Stomach (tissue), 4 donors: Measurements from ENCODE around the gene CDNF.

Experiments
- CTCF ChIP-seq, 7 experiments: fragments of 450-650 bp in 4 of 7; fragments of 200-600 bp in 3 of 7; sonication (generic) in 3 of 7; IDR thresholded peaks; one replicate each; pipeline ENCODE4 v1.5.1; 2016 to 2019; ENCODE audit warnings: antibody characterized with exemption in 7 of 7, control low read depth in 2 of 7, mild to moderate bottlenecking in 1 of 7
- POLR2A ChIP-seq, 4 donors: fragments of 450-650 bp; IDR thresholded peaks; one replicate each; pipeline ENCODE4 v1.6.1; 2016; ENCODE audit warnings: antibody characterized with exemption in 4 of 4, control low read depth in 2 of 4, mild to moderate bottlenecking in 1 of 4, moderate library complexity in 1 of 4
- POLR2AphosphoS5 ChIP-seq, 3 donors: sonication (generic); formaldehyde crosslinking; IDR thresholded peaks; one replicate each; pipeline ENCODE4 v1.6.1; 2016; ENCODE audit warnings: antibody characterized with exemption in 3 of 3

- TF ChIP-seq CTCF (IDR thresholded peaks at IDR 0.05) = no peak
- no peak for TF ChIP-seq POLR2AphosphoS5 (IDR thresholded peaks at IDR 0.05)
- TF ChIP-seq POLR2A (IDR thresholded peaks at IDR 0.05) = no peak
These were observed 906 bp upstream of the CDNF start for GRCh38 chr10:14838582-14839304.
